Neutrophil (primary cell): ENCODE results near the gene ERP27.

Source experiments
- H3K27ac ChIP-seq: fragments of 200-600 bp; sonication (generic); 2 replicates; pipeline ENCODE4 v1.5.1; 2016; ENCODE audit warnings: mild to moderate bottlenecking, moderate library complexity
- H3K27me3 ChIP-seq: fragments of 200-600 bp; sonication (generic); 2 replicates; pipeline ENCODE4 v1.6.0; 2016; ENCODE audit warnings: mild to moderate bottlenecking
- H3K36me3 ChIP-seq: fragments of 200-600 bp; sonication (generic); 2 replicates; pipeline ENCODE4 v1.5.1; 2017
- H3K4me1 ChIP-seq, 2 experiments: fragments of 200-600 bp in 1 of 2; sonication (generic) in 1 of 2; 1 replicate in 1 of 2; 2 replicates in 1 of 2; pipeline versions ENCODE4 v1.5.1 to v1.6.1; 2013 to 2016; ENCODE audit warnings: low read depth in 1 of 2, low read length in 1 of 2, mild to moderate bottlenecking in 1 of 2, moderate library complexity in 1 of 2; ENCODE audit not compliant: control insufficient read depth in 1 of 2, insufficient read depth in 1 of 2
- H3K4me3 ChIP-seq, 2 experiments: fragments of 200-600 bp in 1 of 2; sonication (generic) in 1 of 2; 1 replicate in 1 of 2; 2 replicates in 1 of 2; pipeline ENCODE4 v1.5.1; 2013 to 2016; ENCODE audit warnings: low read depth in 1 of 2, low read length in 1 of 2, mild to moderate bottlenecking in 1 of 2, moderate library complexity in 1 of 2
- H3K9me3 ChIP-seq: fragments of 200-600 bp; sonication (generic); 2 replicates; pipeline ENCODE4 v1.5.1; 2016
- TF ChIP-seq, protein P1 (sequence below): fragments of 200-600 bp; sonication (generic); IDR thresholded peaks from 2 replicates; pipeline ENCODE4 v1.5.1; 2016; ENCODE audit warnings: antibody characterized with exemption

ERP27 gene

DNA sequence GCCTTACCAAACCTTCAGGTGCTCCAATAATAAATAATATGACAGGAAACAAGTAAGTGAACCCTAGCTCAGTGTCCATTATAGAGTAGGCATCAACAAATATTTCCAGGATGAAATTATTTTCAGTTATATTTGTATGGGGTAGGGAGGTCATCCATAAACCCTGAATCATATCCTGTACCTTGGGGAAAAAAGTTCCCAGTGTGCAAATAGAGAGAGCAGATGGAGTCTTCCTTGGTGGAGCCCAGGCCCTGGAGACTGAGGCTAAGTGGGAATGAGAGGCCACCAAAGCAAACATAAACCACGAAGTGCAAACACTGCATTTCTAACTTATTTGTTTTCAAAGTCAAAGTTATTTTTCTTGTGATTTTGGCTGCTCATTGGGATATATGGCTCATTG lies 8.5 kb upstream of the ERP27 start:
- Histone ChIP-seq H3K36me3 (peaks cover 93% of the 10 kb centered on the region), H3K27me3 (no peaks in the 10 kb centered on the region), H3K4me3 (no peak overlapping the region), H3K4me1 (peaks cover 45 to 48% of the 10 kb centered on the region in 2 experiments), H3K27ac (peak overlapping the region; percentile 95), H3K9me3 (no peaks in the 10 kb centered on the region)
- TF ChIP-seq, protein P1, sequence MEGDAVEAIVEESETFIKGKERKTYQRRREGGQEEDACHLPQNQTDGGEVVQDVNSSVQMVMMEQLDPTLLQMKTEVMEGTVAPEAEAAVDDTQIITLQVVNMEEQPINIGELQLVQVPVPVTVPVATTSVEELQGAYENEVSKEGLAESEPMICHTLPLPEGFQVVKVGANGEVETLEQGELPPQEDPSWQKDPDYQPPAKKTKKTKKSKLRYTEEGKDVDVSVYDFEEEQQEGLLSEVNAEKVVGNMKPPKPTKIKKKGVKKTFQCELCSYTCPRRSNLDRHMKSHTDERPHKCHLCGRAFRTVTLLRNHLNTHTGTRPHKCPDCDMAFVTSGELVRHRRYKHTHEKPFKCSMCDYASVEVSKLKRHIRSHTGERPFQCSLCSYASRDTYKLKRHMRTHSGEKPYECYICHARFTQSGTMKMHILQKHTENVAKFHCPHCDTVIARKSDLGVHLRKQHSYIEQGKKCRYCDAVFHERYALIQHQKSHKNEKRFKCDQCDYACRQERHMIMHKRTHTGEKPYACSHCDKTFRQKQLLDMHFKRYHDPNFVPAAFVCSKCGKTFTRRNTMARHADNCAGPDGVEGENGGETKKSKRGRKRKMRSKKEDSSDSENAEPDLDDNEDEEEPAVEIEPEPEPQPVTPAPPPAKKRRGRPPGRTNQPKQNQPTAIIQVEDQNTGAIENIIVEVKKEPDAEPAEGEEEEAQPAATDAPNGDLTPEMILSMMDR: no peak

DNA sequence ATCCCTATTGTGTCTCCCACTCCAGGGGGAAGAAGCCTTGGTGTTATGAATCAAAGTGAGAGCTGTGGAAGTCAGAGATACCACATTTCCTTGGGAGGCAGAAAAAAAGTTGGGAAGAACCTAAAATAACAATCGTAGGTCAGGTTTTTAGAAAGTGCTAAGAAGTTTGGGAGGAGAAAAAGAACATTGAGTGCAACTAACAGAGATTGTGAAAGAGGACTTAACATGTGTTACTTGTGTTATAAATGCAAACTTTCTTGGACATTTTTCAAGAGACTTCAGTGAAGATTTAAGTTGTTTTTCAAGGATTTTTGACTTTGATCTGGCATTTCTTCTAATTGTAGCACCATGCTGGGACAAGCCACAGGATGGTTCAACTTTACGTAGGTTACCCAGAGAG lies 7.8 kb upstream of the ERP27 start:
- H3K36me3 ChIP-seq: peaks cover 100% of the 10 kb centered on the region
- no peaks in the 10 kb centered on the region for H3K9me3 ChIP-seq
- peaks cover 38 to 41% of the 10 kb centered on the region in 2 experiments for H3K4me1 ChIP-seq
- TF ChIP-seq, protein P1: no peak
- H3K27me3 ChIP-seq: no peaks in the 10 kb centered on the region
- no peak overlapping the region for H3K4me3 ChIP-seq
- peak overlapping the region; percentile 95 for H3K27ac ChIP-seq

DNA sequence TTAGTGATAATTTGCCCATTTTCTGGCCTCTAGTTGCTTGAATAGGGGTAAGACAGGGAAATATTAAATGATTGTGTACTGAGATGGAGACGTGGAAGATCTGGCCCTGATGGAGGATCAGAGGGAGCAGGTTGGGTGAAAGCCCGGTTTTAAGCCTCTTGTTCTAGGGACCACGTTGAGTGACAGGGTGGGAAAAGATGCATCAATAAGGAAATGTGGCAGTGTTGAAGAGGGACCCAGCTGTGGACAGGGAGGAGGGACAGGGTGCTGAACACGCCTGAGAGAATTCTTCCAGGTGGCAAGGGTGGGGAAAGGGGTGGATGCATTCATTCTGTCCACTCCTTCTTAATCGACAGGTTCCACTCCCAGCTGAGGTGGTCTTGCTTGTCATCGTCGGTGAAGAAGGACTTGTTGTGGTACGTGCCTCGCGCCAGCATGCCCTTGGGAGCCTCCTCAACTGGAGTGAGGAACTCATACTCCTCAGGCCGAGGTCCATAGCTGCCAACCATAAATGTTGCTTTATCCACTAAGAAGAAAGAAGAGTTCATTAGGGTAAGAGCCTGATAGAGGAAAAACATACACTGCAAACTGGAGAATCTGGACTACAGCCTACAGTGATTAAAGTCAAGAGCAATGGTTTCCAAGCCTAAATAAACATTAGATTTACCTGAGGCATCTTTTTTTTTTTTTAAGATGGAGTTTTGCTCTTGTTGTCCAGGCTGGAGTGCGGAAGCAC lies 4.0 kb upstream of the ERP27 start:
- Histone ChIP-seq H3K27me3 (no peaks in the 10 kb centered on the region), H3K36me3 (peaks cover 75% of the 10 kb centered on the region), H3K9me3 (no peaks in the 10 kb centered on the region), H3K27ac (peak overlapping the region; percentile 68), H3K4me1 (peaks cover 18 to 24% of the 10 kb centered on the region in 2 experiments), H3K4me3 (no peak overlapping the region)
- TF ChIP-seq, protein P1: no peak

DNA sequence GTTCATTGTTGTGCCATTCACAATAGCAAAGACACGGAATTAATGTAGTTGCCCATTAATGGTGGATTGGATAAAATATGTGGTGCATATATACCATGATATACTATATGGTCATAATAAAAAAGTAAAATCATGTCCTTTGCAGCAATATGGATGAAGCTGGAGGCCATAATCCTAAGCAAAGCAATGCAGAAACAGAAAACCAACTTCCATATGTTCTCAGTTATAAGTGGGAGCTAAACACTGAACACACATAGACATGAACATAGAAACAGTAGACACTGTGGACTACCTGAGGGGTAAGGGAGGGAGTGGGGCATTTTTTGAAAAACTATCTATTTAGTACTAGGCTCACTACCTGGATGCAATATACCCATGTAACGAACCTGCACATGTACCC lies 3.0 kb upstream of the ERP27 start:
- Histone ChIP-seq H3K9me3 (no peaks in the 10 kb centered on the region), H3K27me3 (no peaks in the 10 kb centered on the region), H3K27ac (peak overlapping the region; percentile 68), H3K4me1 (peaks cover 18 to 21% of the 10 kb centered on the region in 2 experiments), H3K4me3 (no peak overlapping the region), H3K36me3 (peaks cover 75% of the 10 kb centered on the region)
- TF ChIP-seq, protein P1: no peak

DNA sequence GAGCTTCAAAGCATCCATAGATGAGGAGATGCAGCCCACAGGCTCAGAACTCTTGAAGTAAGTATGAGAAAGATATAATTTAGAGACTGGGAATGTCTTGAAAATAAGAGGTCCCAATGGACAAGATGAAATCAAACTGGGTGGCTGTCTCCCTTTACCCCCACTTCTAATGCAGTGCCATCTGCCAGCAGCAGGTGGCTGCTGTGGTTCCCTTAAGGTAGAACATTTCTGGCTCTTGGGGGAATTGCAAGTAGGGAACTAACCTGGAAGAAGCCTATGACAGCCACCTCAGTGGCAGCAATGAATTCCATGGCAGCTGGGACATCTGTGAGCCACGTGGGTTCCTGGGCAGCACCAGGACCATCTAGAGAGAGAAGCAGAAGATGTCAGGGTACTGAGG lies 648 bp downstream of the ERP27 start:
- H3K9me3 ChIP-seq: no peaks in the 10 kb centered on the region
- TF ChIP-seq, protein P1: peak; percentile 26
- H3K4me1 ChIP-seq: peaks cover 18 to 21% of the 10 kb centered on the region in 2 experiments
- H3K36me3 ChIP-seq: peaks cover 63% of the 10 kb centered on the region
- no peaks in the 10 kb centered on the region for H3K27me3 ChIP-seq
- H3K4me3 ChIP-seq: no peak overlapping the region
- H3K27ac ChIP-seq: peak overlapping the region; percentile 57
